Left renal cortex interstitium (tissue), 4 donors: ENCODE data around the gene HARS2. TPM values are rescaled to one million over a fixed set of nuclear protein-coding genes. Genes with fewer than 3 reads are reported as not detected.
A peak's percentile ranks its signal among the peaks of the same experiment; 100 is the strongest.
"Not testable (repeated sequence)": the region's sequence is repeated elsewhere in the genome, so short reads cannot be mapped to it uniquely, and the experiment has no call there.

Experiments
- DNase-seq, 4 donors: peaks; one replicate each; pipeline ENCODE4 v3.0.0-alpha.2; 2013; ENCODE audit warnings: low read depth in 4 of 4, low spot score in 2 of 4, missing footprints in 1 of 4
- polyA plus RNA-seq, 4 donors: library from polyadenylated mRNA; unstranded; fragments of 120-200 nt; gene quantifications; one replicate each; pipeline ENCODE4 v1.2.1, GENCODE V29; 2013; ENCODE audit not compliant: insufficient read length in 4 of 4

The HARS2 gene
- polyA plus RNA-seq, 4 donors: 37.4 to 60.3 (median 49.2) TPM

GRCh38 chr5:140696891-140697492, 5.7 kb downstream of the HARS2 start:
- DNase-seq: no peak

GRCh38 chr5:140700177-140701144, 9.2 kb downstream of the HARS2 start, which contains the start of gene ZMAT2:
TSS of gene ZMAT2 (plus strand) at chr5:140700447. CDS start at chr5:140700461, 14 bp downstream.
- peak; percentile 83 to 96 (median 89) for DNase-seq

GRCh38 chr5:140707812-140708211, 16.6 kb downstream of the HARS2 start:
- no peak for DNase-seq

GRCh38 chr5:140708787-140709186, 17.5 kb downstream of the HARS2 start:
- not testable (repeated sequence) for DNase-seq

GRCh38 chr5:140710899-140711552, 19.8 kb downstream of the HARS2 start:
- DNase-seq: peak in 3 of 4 donors; percentile 64 to 80 (median 65)

- no peak for DNase-seq
Observed at GRCh38 chr5:140711794-140712193, 20.5 kb downstream of the HARS2 start.

GRCh38 chr5:140713562-140714094, 22.4 kb downstream of the HARS2 start:
- no peak for DNase-seq

GRCh38 chr5:140716238-140716637, 25.0 kb downstream of the HARS2 start:
- DNase-seq: not testable (repeated sequence)

- DNase-seq: no peak
Observed at GRCh38 chr5:140718266-140718592, 27.0 kb downstream of the HARS2 start.

- not testable (repeated sequence) for DNase-seq
Observed at GRCh38 chr5:140720738-140721137, 29.5 kb downstream of the HARS2 start.

GRCh38 chr5:140721395-140721794, 30.1 kb downstream of the HARS2 start:
- DNase-seq: not testable (repeated sequence)

- peak in 3 of 4 donors; percentile 13 to 31 (median 18) for DNase-seq
Observed at GRCh38 chr5:140725799-140726471, 34.7 kb downstream of the HARS2 start.

GRCh38 chr5:140733098-140733497, 41.8 kb downstream of the HARS2 start:
- DNase-seq: no peak

GRCh38 chr5:140734354-140734753, 43.1 kb downstream of the HARS2 start:
- DNase-seq: no peak

- no peak for DNase-seq
Observed at GRCh38 chr5:140737486-140737885, 46.2 kb downstream of the HARS2 start.

- DNase-seq: no peak
Observed at GRCh38 chr5:140741967-140742366, 50.7 kb downstream of the HARS2 start.
